Stimulated activated CD8-positive, alpha-beta memory T cell treated with anti-CD3 and anti-CD28 coated beads, Interleukin-4, amount 100 ng/mL, for 24 hours (primary cell): ENCODE data around the gene COL4A4.
"Not testable (repeated sequence)": the region's sequence is repeated elsewhere in the genome, so short reads cannot be mapped to it uniquely, and the experiment has no call there.

Experiments used
- DNase-seq: peaks from one replicate; pipeline ENCODE4 v3.0.0-alpha.2; 2020; ENCODE audit warnings: low read depth

The COL4A4 gene

DNA sequence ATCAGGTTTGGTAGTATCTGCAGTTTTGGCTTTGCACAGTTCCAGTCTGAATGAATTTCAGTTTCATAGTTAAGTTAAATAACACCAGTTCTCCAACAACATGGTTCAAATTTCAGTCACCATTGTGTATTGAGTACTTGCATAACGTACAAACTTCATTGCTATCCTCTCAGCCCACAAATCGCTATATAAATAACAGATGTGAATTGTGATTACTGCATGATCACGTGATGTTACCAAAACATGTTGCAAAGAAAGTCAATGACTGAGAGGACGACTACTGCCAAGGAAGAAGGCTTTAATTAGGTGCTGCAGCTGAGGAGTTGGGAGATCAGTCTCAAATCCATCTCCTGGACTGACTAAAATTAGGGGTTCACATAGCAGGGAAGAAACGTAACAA, 48.2 kb downstream of the COL4A4 start:
- DNase-seq, result no peak

DNA sequence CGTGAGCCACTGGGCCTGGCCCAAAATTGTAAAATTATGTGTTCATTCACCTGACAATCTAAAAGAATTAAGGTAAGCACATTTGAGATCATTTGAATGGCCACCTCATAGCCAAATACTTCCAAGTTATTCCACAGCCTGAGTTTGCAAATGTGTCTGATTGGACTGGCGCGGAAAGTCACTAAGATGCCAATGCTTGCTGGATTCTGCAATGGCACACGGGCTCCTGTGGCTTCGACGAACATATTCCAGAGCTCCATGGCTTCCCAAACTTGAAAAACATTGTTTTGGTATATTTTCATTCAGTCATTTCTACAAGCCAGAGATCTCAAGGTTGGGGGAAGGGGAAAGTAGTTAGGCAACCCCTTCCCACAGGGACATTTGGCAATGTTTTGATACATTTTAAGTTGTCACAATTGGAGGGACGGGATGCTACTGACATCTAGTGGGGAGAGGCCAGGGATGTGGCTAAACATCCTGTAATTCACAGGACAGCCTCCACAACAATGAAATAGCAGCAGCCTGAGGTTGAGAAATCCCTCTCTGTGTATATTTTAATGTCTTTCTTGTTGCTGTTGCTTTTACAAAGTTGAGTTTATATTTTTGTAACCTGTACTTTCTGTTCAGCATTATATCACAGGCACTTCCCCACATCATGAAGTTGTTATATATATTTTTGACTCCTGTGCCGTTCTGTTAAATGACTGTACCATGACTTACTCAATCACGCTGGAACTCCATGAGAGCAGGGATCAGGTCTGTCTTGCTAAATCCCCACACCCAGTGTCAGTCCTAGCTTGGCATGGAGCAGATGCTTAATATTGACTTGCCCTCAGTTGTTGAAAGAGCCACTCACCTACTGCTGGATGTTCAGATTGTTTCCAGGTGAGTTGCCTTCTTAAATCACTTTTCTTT, 56.9 kb downstream of the COL4A4 start:
- peak; percentile 7 for DNase-seq

DNA sequence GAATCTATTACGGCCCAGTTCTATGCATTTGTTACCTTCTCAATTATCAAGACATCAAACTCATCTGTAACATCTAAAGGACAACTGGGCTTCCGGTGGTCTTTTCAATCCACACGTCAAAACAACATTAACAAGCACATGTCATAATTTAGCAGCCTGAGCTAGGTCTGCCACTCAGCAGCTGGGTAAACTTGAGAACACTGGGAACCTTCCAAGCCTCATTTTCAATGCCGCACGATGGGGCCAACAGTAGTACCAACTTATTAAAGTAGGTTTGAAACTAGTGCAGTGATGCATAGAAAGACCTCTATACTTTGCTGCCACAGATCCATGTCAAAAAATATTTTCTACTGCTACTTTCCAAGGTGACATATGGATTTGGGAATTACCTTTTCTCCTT, 60.4 kb downstream of the COL4A4 start:
- DNase-seq, result no peak

GRCh38 chr2:227099340-227099739, 64.7 kb downstream of the COL4A4 start:
- no peak for DNase-seq

DNA sequence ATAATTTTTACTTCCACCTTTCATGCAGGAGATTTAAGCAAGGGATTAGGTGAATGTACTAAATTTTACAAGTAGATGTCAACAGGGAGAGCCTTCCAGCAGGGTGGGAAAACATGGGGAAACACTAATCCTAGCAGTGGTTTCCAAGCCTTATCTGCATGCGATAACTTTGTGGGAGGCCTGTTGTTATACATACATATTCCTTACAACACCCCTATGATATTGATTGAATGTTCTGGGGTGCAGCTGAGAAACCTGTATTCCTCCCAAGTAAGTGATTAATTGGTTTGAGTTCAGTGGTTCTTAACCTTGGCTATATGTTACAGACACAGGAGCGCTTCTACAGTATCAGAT, 65.9 kb downstream of the COL4A4 start:
- DNase-seq, result no peak

GRCh38 chr2:227097495-227098161, 66.4 kb downstream of the COL4A4 start:
- DNase-seq, result no peak

GRCh38 chr2:227095346-227095745, 68.7 kb downstream of the COL4A4 start:
- DNase-seq, result no peak

- no peak for DNase-seq
Measured at GRCh38 chr2:227082286-227082685, 81.7 kb downstream of the COL4A4 start.

DNA sequence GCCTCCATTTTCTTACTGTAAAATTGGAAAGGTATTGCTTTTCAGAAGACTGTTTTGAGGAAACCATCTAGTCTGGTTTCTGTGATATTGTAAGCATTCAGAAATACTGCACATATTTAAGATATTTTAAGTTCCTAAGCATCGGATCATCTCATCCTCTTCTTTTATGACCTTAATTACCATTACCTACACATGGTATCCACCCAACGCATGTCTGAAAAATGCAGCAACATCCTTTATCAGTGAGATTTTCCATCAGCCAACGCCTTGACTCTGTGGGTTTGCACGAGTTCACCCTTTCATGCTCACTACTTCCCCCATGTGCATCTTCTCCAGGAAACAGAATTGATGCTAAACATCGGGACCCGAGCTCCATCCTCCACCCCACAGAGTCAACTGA, 84.3 kb downstream of the COL4A4 start:
- no peak for DNase-seq

DNA sequence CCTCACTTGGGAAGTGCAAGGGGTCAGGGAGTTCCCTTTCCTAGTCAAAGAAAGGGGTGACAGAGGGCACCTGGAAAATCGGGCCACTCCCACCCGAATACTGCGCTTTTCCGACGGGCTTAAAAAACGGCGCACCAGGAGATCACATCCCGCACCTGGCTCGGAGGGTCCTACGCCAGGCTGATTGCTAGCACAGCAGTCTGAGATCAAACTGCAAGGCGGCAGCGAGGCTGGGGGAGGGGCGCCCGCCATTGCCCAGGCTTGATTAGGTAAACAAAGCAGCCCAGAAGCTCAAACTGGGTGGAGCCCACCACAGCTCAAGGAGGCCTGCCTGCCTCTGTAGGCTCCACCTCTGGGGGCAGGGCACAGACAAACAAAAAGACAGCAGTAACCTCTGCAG, 98.9 kb downstream of the COL4A4 start:
- not testable (repeated sequence) for DNase-seq

DNA sequence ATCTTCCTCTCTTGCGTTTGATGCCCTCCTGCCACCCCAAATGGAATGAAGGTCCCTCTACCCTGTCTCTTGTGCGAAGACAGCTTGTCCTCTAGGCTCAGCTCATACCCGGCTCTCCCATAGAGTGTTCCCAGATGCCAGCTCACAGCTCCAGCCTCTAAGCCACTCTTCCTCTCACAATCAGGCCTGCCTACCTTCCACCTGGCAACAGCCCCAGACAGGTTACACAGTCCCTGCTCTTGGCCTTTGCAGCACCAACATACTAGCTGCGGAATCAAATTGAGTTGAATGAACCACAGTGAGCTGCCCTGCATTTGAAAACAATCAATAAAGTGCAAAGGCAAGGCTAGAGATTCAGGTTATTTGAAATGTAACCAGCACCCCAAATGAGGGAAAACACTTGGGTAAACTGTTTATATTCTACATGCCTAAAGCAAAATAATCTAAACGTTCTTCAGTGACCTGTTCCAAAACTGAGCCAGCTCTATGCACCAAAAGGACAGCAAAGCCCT, 105.1 kb downstream of the COL4A4 start:
- DNase-seq, result no peak

DNA sequence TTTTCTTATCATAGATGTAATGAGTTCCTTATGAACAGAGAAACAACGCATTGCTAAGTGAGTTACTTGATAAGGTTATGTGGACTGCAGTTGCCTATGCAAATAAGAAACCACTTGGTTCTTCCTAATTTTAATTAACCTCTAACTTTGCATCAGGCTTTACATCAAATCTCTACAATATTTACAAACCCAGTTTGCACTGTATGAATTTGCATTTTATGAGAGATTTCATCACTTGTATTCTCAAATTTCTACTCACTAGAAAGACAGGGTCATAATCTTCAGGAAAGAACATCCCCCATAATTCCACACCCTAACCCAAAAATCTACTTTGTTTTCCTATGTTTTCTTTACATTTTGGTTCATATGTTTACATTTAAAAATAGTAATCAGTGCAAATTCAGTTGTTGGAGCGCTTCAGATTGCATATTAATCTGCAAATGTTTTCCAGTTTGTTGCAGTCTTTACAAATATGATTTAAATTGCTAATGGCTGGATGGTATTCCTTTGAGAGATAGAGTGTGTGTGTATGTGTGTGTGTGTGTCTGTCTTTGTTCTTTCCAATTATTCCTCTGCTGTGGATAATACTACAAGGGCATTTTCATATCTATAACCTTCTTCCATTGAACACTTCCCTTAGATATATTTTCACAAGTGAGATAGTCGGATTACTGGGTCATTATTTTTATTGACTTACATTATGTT, 106.1 kb downstream of the COL4A4 start:
- DNase-seq, result no peak

- no peak for DNase-seq
Measured at GRCh38 chr2:227057060-227057459, 106.9 kb downstream of the COL4A4 start.

DNA sequence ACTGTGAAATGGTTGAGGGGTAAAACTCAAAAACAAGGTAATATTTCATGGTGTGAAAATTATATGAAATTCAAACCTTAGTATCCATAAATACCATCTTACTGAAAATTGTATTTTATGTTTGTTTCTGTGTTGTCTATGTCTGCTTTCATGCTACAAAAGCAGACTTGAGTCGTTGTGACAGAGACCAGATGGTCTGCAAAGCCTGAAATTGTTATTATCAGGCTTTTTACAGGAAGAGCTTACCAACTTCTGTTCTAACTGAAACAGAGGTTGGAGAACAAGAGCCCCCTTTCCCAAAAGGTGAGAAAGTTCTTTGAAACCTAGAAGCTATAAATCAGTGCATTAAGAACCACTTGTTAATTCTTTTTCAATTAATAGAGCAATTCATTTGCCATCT, 110.0 kb downstream of the COL4A4 start:
- DNase-seq, result no peak

- no peak for DNase-seq
Measured at GRCh38 chr2:227052879-227053278, 111.1 kb downstream of the COL4A4 start.

GRCh38 chr2:227043981-227044380, 120.0 kb downstream of the COL4A4 start:
- DNase-seq, result no peak

- DNase-seq, result no peak
Measured at GRCh38 chr2:227038550-227039189, 125.3 kb downstream of the COL4A4 start.

GRCh38 chr2:227036527-227036926, 127.5 kb downstream of the COL4A4 start:
- no peak for DNase-seq

DNA sequence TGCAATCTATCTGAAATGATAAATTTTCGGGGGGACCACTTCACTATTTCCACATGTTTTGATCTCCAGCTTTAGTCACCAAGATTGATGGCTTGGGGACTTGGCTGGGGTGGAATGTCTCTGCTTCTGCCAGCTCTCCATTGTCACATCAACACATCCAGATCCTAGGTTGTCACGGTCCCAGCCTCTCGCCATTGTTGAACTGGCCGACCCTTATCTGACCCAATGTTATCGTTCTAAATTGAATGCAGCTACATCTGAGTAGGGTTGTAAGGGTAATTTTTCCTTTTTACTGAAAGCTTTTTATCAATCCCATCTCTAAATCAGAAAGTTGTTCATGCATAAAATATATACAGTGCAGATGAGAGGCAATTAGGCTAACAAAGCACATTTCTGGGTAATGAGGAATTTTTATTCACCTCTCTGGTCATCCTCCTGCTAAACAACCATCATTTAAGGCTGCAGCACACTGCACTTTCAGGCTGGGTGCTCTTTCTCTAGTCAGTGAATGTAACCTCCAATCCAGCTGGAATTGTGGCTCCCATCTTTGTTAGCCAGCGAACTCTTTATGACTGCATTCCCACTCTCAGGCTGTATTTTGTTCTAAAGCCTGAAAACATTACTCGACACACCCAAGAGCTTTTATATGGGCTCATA, 128.2 kb downstream of the COL4A4 start:
- DNase-seq, result no peak

GRCh38 chr2:227033471-227034148, 130.4 kb downstream of the COL4A4 start:
- DNase-seq, result peak; percentile 11

DNA sequence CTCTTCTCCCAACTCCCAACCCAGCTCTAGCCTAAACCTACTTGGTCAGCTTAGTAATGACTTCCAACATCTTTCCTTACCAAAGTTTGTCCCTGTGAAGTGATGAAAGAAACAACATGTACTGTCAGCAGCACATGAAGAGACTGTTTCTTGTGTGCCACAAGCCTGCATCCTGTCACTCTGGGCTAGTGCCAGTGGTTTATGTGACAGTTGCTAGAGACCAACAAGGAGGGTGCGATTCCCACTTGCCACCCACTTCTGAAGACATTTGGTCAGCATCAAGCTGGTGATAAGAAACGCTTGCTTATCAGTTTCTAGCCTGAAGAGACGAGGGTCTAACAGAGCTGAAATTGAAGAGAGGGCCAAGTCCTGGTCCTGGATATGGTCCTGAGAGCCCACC, 132.6 kb downstream of the COL4A4 start:
- DNase-seq, result no peak
